Measurements from ENCODE around the gene RBM43.

- TF ChIP-seq MAX (IDR thresholded peaks at IDR 0.05) = no peak
- TF ChIP-seq CTCF (IDR thresholded peaks at IDR 0.05) = no peak
- TF ChIP-seq BHLHE40 (IDR thresholded peaks at IDR 0.05; ENCODE audit: low read depth, low read length) = no peak
- no peak for TF ChIP-seq USF2 (IDR thresholded peaks at IDR 0.05)
- TF ChIP-seq RAD21 (conservative IDR thresholded peaks at IDR 0.05 in 1 of 2, IDR thresholded peaks at IDR 0.05 in 1 of 2) = no peak
- TF ChIP-seq RCOR1 (IDR thresholded peaks at IDR 0.05; ENCODE audit: low read depth, low read length) = no peak
- TF ChIP-seq MAFK (IDR thresholded peaks at IDR 0.05; ENCODE audit: partially characterized antibody) = no peak
These were observed 28.6 kb upstream of the RBM43 start for GRCh38 chr2:151289972-151290866.

Data from A549 (cell line).